Erythroblast (primary cell): ENCODE measurements around the gene MINDY4.

Source experiments
- DNase-seq, 2 experiments: peaks; one replicate each; lab custom pipeline; 2025; lab: John Stamatoyannopoulos, UW
- GATA1 ChIP-seq: IDR thresholded peaks from 2 replicates; pipeline ENCODE4 v1.6.1; 2011; ENCODE audit warnings: low read depth, mild to moderate bottlenecking, control low read depth, low read length, moderate library complexity
- POLR2A ChIP-seq: IDR thresholded peaks from 2 replicates; pipeline ENCODE4 v1.6.1; 2011; ENCODE audit warnings: mild to moderate bottlenecking, low read length

The MINDY4 gene

DNA sequence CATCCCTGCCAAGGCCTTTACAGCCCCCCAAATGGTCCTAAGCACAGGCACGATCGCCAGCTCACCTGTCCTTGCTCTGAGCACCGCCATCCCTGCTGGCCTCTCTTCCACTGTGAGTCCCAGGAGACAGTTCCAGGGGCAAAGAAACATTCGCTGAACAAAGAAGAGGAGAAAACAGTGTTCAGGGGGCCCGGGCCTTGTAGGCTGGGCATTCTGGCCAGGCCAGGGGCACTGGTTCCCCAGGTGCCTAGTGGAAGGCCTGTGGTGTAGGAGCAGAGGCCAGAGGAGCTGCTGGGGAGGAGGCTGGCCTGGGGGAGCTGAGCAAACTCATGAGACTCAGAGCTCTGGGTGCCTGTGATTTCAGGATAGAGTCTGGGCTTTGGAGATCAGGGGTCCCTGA lies 163.0 kb downstream of the MINDY4 start:
- no peak for DNase-seq
- TF ChIP-seq POLR2A (no peak), GATA1 (no peak)

GRCh38 chr7:30934732-30935568 lies 163.7 kb downstream of the MINDY4 start:
- no peak for DNase-seq
- TF ChIP-seq POLR2A (no peak), GATA1 (no peak)

DNA sequence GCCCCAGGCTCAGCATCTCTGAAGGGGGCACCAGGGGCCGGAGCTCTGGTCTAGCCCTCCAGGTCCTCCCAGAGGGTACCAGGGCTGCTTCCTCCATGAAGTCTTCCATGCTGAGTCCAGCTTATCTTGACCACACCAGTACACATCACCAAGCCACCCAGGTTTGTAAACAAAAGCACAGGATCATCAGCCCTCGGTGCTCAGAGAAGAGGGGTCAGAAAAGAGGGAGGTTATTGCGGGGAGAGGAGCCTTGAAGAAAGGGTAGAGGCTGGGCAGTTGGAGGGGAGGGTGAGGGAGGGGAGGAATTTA lies 164.3 kb downstream of the MINDY4 start:
- TF ChIP-seq GATA1: no peak
- TF ChIP-seq POLR2A: no peak
- no peak for DNase-seq

DNA sequence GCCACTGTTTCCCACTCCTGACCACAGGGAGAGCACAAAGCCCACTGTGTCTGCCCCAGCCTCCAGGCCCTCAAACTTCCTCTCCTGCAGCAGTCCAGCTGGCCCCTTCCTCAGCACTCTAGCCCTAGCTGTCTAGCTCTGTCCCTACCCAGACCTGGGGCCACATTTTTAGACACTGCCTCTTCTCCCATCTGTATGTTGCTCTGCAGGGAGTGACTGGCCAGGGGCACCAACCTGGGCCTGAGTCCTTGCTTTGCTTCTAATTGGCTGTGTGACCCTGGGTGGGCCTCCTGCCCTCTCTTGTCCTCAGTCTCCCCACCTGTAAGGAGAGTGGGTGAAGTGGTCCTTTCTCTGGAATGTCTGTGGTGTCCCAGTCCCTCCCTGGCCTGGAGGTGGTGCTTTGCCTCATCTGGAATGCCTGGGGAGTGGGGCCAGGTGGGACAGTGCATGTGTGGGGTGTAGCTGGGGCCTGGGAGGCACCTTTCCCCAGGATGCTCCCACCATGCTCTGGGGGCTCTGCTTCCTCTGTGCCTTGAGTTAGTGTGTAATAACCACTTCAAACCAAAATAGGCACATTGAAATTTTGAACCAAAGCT lies 165.5 kb downstream of the MINDY4 start:
- DNase-seq: no peak
- TF ChIP-seq POLR2A (no peak), GATA1 (no peak)

DNA sequence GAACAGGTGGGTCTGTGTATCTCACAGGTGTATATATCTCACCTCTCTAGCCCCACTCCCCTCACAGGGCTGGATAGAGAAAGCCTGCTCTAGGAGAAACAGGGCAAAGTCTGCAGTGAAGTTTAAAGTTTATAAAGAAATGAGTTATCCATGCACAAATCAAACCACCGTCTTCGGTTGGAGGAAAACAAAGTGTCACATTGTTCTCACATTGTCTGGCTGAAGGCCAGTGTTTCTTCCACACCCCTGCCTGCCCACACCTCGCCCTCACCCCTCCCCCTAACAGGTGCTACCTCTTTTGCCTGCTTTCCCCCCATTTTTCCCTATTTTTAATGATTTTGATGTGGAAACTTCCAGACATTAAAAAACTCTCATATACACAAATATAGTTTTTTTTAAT lies 166.2 kb downstream of the MINDY4 start:
- no peak for DNase-seq
- TF ChIP-seq POLR2A (no peak), GATA1 (no peak)

- no peak for TF ChIP-seq GATA1
- no peak for TF ChIP-seq POLR2A
- peak; percentile 64 to 83 for DNase-seq
These were observed 167.5 kb downstream of the MINDY4 start for GRCh38 chr7:30938435-30939316.

GRCh38 chr7:30941582-30942323 lies 170.5 kb downstream of the MINDY4 start:
- TF ChIP-seq POLR2A: no peak
- TF ChIP-seq GATA1: no peak

More at GRCh38 chr7:30941582-30942323, 170.5 kb downstream of the MINDY4 start:
- no peak for DNase-seq
